ENCODE results near the gene XPOT. TPM values are rescaled to one million over a fixed set of nuclear protein-coding genes. Genes with fewer than 3 reads are reported as not detected.
"Not testable (repeated sequence)": the region's sequence is repeated elsewhere in the genome, so short reads cannot be mapped to it uniquely, and the experiment has no call there.

XPOT gene
- polyA plus RNA-seq (ENCODE audit: insufficient read length), result 76.0 TPM
- long read RNA-seq, donor 1, full-length matches to known transcripts, result 7 of 28 reads
- long read RNA-seq, donor 1, partial matches to known transcripts, result 21 of 28 reads
- long read RNA-seq, donor 1, other reads (novel, unspliced or antisense), result 0 of 28 reads
- long read RNA-seq, donor 2, full-length matches to known transcripts, result 3 of 3 reads
- long read RNA-seq, donor 2, partial matches to known transcripts, result 0 of 3 reads
- long read RNA-seq, donor 2, other reads (novel, unspliced or antisense), result 0 of 3 reads
- long read RNA-seq, donor 3, full-length matches to known transcripts, result 5 of 12 reads
- long read RNA-seq, donor 3, partial matches to known transcripts, result 7 of 12 reads
- long read RNA-seq, donor 3, other reads (novel, unspliced or antisense), result 0 of 12 reads
- long read RNA-seq, donor 4, result 0 reads
- long read RNA-seq, donor 5, full-length matches to known transcripts, result 6 of 15 reads
- long read RNA-seq, donor 5, partial matches to known transcripts, result 9 of 15 reads
- long read RNA-seq, donor 5, other reads (novel, unspliced or antisense), result 0 of 15 reads
- long read RNA-seq, donor 6, full-length matches to known transcripts, result 3 of 14 reads
- long read RNA-seq, donor 6, partial matches to known transcripts, result 11 of 14 reads
- long read RNA-seq, donor 6, other reads (novel, unspliced or antisense), result 0 of 14 reads
- long read RNA-seq, donor 7, full-length matches to known transcripts, result 8 of 16 reads
- long read RNA-seq, donor 7, partial matches to known transcripts, result 8 of 16 reads
- long read RNA-seq, donor 7, other reads (novel, unspliced or antisense), result 0 of 16 reads
- long read RNA-seq, donor 8, full-length matches to known transcripts, result 1 of 1 reads
- long read RNA-seq, donor 8, partial matches to known transcripts, result 0 of 1 reads
- long read RNA-seq, donor 8, other reads (novel, unspliced or antisense), result 0 of 1 reads

- DNase-seq, result peak; percentile 93
Observed at GRCh38 chr12:64403707-64404469, at the start of gene XPOT. Gene XPOT, plus strand, starts transcription at chr12:64404392. Its CDS starts 5,644 bp downstream, at chr12:64410036.

- DNase-seq, result not testable (repeated sequence)
Observed at GRCh38 chr12:64356209-64356608, 48.0 kb upstream of the XPOT start.

- DNase-seq, result not testable (repeated sequence)
Observed at GRCh38 chr12:64361173-64361572, 43.0 kb upstream of the XPOT start.

- DNase-seq, result no peak
Observed at GRCh38 chr12:64362721-64363305, 41.4 kb upstream of the XPOT start.

GRCh38 chr12:64383675-64384074 lies 20.5 kb upstream of the XPOT start:
- DNase-seq, result no peak

GRCh38 chr12:64385019-64385418 lies 19.2 kb upstream of the XPOT start:
- no peak for DNase-seq

GRCh38 chr12:64385468-64385867 lies 18.7 kb upstream of the XPOT start:
- no peak for DNase-seq

- no peak for DNase-seq
Observed at GRCh38 chr12:64387197-64387816, 16.9 kb upstream of the XPOT start.

GRCh38 chr12:64389154-64389553 lies 15.0 kb upstream of the XPOT start:
- no peak for DNase-seq

GRCh38 chr12:64390275-64390851 lies 13.8 kb upstream of the XPOT start, which contains the start of gene C12orf56:
Gene C12orf56, minus strand, starts transcription at chr12:64390758. Its CDS starts 193 bp downstream, at chr12:64390565.
- DNase-seq, result no peak

- no peak for DNase-seq
Observed at GRCh38 chr12:64392221-64392620, 12.0 kb upstream of the XPOT start.

- DNase-seq, result no peak
Observed at GRCh38 chr12:64395739-64396138, 8.5 kb upstream of the XPOT start.

- no peak for DNase-seq
Observed at GRCh38 chr12:64400041-64400440, 4.2 kb upstream of the XPOT start.

GRCh38 chr12:64402181-64402580 lies 2.0 kb upstream of the XPOT start:
- DNase-seq, result no peak

GRCh38 chr12:64404470-64405256 lies 471 bp downstream of the XPOT start:
- DNase-seq, result no peak

- no peak for DNase-seq
Observed at GRCh38 chr12:64407342-64408223, 3.4 kb downstream of the XPOT start.

- no peak for DNase-seq
Observed at GRCh38 chr12:64411427-64411826, 7.2 kb downstream of the XPOT start.

GRCh38 chr12:64412459-64412858 lies 8.3 kb downstream of the XPOT start:
- no peak for DNase-seq

- no peak for DNase-seq
Observed at GRCh38 chr12:64413884-64414283, 9.7 kb downstream of the XPOT start.

All from left kidney (tissue), 8 donors.